ENCODE data around the gene LRRC53.

The LRRC53 gene

GRCh38 chr1:74531796-74532195 is 19.4 kb upstream of the LRRC53 start:
- no peak for TF ChIP-seq CTCF (IDR thresholded peaks at IDR 0.05)

GRCh38 chr1:74530892-74531291 is 18.5 kb upstream of the LRRC53 start:
- no peak for DNase-seq (ENCODE audit: low spot score)
- Histone ChIP-seq H3K4me3 (no peak overlapping the region), H3K27ac (no peak overlapping the region)
- no peak for TF ChIP-seq CTCF (IDR thresholded peaks at IDR 0.05)

More at GRCh38 chr1:74531796-74532195, 19.4 kb upstream of the LRRC53 start:
- H3K27ac ChIP-seq = no peak overlapping the region
- no peak for DNase-seq (ENCODE audit: low spot score)
- no peak overlapping the region for H3K4me3 ChIP-seq

- Histone ChIP-seq H3K27ac (no peak overlapping the region), H3K4me3 (no peak overlapping the region)
- TF ChIP-seq CTCF (IDR thresholded peaks at IDR 0.05) = no peak
- DNase-seq (ENCODE audit: low spot score) = no peak
These were observed 15.7 kb upstream of the LRRC53 start for GRCh38 chr1:74528123-74528522.

GRCh38 chr1:74526708-74527107 is 14.3 kb upstream of the LRRC53 start:
- H3K27ac ChIP-seq = no peak overlapping the region
- no peak for DNase-seq (ENCODE audit: low spot score)
- no peak overlapping the region for H3K4me3 ChIP-seq
- no peak for TF ChIP-seq CTCF (IDR thresholded peaks at IDR 0.05)

- no peak for TF ChIP-seq CTCF (IDR thresholded peaks at IDR 0.05)
- H3K4me3 ChIP-seq = no peak overlapping the region
- no peak for DNase-seq (ENCODE audit: low spot score)
- H3K27ac ChIP-seq = no peak overlapping the region
These were observed 11.6 kb upstream of the LRRC53 start for GRCh38 chr1:74523873-74524480.

- no peak overlapping the region for H3K4me3 ChIP-seq
- no peak overlapping the region for H3K27ac ChIP-seq
- TF ChIP-seq CTCF (IDR thresholded peaks at IDR 0.05) = no peak
- DNase-seq (ENCODE audit: low spot score) = no peak
These were observed 9.7 kb upstream of the LRRC53 start for GRCh38 chr1:74522148-74522547.

GRCh38 chr1:74517599-74518051 is 5.2 kb upstream of the LRRC53 start:
- Histone ChIP-seq H3K4me3 (no peak overlapping the region), H3K27ac (no peak overlapping the region)
- DNase-seq (ENCODE audit: low spot score) = no peak
- TF ChIP-seq CTCF (IDR thresholded peaks at IDR 0.05) = no peak

Data from coronary artery (tissue), 2 donors.